Left lung (tissue), 10 donors: ENCODE data around the gene TUBGCP6. TPM values are rescaled to one million over a fixed set of nuclear protein-coding genes. Genes with fewer than 3 reads are reported as not detected.

Experiments used
- ATAC-seq: fragments of 200-7000 bp; cut with Tn5 transposase; one replicate; pipeline ENCODE4 v1.9.1; 2020; ENCODE audit warnings: moderate library complexity
- DNase-seq, 4 donors: peaks; one replicate each; pipeline ENCODE4 v3.0.0-alpha.2; 2013 to 2020
- H3K27ac ChIP-seq, 2 donors: fragments of 200-600 bp; sonication (generic) in 1 of 2; one replicate each; pipeline versions ENCODE4 v1.5.0 to v1.8.0; 2020 to 2021
- H3K27me3 ChIP-seq, 2 donors: fragments of 200-600 bp; sonication (generic) in 1 of 2; one replicate each; pipeline versions ENCODE4 v1.5.0 to v1.8.0; 2020 to 2021
- H3K36me3 ChIP-seq, 2 donors: fragments of 200-600 bp; sonication (generic) in 1 of 2; one replicate each; pipeline versions ENCODE4 v1.5.0 to v1.8.0; 2020 to 2021
- H3K4me1 ChIP-seq, 2 donors: fragments of 200-600 bp; one replicate each; pipeline ENCODE4 v1.8.0; 2021
- H3K4me3 ChIP-seq, 2 donors: fragments of 200-600 bp; sonication (generic) in 1 of 2; one replicate each; pipeline versions ENCODE4 v1.5.0 to v1.8.0; 2020 to 2021; ENCODE audit warnings: mild to moderate bottlenecking in 1 of 2
- H3K9me3 ChIP-seq, 2 donors: fragments of 200-600 bp; sonication (generic) in 1 of 2; one replicate each; pipeline versions ENCODE4 v1.5.0 to v1.8.0; 2020 to 2021
- intact Hi-C, 2 donors: fragments of 100-400 bp; cut with DNase I; formaldehyde crosslinking; loops; one replicate each; pipeline versions ENCODE4 v1.11.2 to v1.14.2; 2022
- polyA plus RNA-seq, 6 donors: library from polyadenylated mRNA; unstranded; fragments of 120-200 nt; gene quantifications; one replicate each; pipeline ENCODE4 v1.2.1, GENCODE V29; 2013; ENCODE audit not compliant: insufficient read length in 6 of 6
- total RNA-seq, 2 donors: library from RNA; stranded (reverse); fragmentation: NEBNext Ultra II Directional; extraction: Animal tissue kit (Norgen Biotek cat#: 25700); gene quantifications; one replicate each; pipeline ENCODE4 v1.2.1, GENCODE V29; 2021
- TF ChIP-seq, protein P1 (sequence below), 2 donors: fragments of 200-600 bp; sonication (generic) in 1 of 2; IDR thresholded peaks; one replicate each; pipeline versions ENCODE4 v1.5.0 to v1.8.0; 2021; ENCODE audit warnings: antibody characterized with exemption in 2 of 2
- donor health status: DM: no; HTN: yes; CAD: no.
- donor health status: DM: no; HTN: no; CAD: no.

The TUBGCP6 gene
- total and polyA plus RNA-seq, 8 donors = 37.2 to 50.1 (median 42.7) TPM

DNA sequence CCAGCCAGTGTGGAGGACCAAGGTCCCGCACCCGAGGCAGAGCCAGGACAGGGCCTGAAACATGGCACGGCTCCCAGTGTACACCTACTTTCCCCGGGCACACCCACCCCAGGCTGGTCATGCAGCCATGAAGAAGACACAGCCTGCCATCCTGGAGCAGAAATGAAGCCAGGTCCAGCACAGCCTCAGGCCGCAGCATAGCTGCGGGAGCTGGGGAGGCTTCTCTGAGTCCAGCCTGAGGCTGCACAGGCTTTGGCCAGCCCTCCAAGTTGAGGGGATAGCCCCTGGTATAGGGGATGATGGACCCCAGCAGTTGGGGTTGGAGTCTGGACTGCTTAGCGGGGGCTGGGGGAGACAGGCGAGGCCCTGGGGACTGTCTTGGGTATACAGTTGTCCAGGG lies 9.1 kb upstream of the TUBGCP6 start:
- Histone ChIP-seq H3K27ac (no peak overlapping the region), H3K9me3 (no peaks in the 10 kb centered on the region), H3K36me3 (no peaks in the 10 kb centered on the region), H3K4me1 (peaks cover 8 to 31% of the 10 kb centered on the region in 2 donors), H3K4me3 (no peak overlapping the region), H3K27me3 (peaks cover 0 to 5% of the 10 kb centered on the region in 2 donors)
- no peak for DNase-seq
- intact Hi-C loops = no loop called here
- ATAC-seq = no peak
- TF ChIP-seq, protein P1, sequence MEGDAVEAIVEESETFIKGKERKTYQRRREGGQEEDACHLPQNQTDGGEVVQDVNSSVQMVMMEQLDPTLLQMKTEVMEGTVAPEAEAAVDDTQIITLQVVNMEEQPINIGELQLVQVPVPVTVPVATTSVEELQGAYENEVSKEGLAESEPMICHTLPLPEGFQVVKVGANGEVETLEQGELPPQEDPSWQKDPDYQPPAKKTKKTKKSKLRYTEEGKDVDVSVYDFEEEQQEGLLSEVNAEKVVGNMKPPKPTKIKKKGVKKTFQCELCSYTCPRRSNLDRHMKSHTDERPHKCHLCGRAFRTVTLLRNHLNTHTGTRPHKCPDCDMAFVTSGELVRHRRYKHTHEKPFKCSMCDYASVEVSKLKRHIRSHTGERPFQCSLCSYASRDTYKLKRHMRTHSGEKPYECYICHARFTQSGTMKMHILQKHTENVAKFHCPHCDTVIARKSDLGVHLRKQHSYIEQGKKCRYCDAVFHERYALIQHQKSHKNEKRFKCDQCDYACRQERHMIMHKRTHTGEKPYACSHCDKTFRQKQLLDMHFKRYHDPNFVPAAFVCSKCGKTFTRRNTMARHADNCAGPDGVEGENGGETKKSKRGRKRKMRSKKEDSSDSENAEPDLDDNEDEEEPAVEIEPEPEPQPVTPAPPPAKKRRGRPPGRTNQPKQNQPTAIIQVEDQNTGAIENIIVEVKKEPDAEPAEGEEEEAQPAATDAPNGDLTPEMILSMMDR (IDR thresholded peaks at IDR 0.05) = no peak

DNA sequence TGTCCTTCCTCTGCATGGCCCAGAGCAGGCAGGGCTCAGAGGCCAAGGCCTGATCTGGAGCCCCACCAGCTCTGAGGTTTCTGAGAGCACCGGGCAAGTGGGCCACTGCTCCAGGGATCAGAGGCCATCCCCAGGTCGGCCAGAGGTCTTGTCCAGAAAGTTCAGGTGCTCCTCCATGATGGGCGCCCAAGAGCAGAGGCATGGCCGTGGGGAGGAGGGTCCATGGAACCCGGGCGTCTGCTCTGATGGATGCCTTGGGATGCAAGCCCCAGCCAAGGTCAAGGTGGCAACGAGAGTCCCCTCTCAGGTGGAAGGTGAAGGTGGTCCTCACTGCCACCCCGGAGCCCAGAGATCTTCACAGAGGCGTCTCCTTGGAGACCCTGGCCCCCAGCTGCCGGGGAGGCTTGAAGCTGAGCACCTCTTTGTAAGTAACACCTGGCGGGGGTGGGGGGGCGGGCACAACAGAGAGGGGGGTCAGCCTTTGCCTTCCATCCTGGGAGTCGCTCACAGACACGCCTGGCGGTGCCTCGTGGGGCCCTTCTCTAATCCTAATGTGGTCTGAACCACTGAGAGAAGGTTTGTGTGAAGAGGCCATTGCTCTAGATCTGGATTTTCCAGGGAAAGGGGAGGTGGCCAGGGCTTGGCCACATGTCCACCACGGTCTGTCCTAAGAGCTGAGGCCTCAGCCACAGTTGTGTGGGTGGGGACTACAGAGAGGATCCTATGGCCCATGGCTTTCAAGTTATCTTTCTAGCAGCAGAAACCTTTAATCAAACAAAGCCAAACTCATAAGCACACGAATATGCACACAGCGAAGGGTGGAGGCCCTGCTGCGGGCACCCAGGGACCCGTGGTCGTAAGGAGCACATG lies 8.5 kb upstream of the TUBGCP6 start:
- TF ChIP-seq, protein P1 (IDR thresholded peaks at IDR 0.05) = no peak
- no peak for DNase-seq

DNA sequence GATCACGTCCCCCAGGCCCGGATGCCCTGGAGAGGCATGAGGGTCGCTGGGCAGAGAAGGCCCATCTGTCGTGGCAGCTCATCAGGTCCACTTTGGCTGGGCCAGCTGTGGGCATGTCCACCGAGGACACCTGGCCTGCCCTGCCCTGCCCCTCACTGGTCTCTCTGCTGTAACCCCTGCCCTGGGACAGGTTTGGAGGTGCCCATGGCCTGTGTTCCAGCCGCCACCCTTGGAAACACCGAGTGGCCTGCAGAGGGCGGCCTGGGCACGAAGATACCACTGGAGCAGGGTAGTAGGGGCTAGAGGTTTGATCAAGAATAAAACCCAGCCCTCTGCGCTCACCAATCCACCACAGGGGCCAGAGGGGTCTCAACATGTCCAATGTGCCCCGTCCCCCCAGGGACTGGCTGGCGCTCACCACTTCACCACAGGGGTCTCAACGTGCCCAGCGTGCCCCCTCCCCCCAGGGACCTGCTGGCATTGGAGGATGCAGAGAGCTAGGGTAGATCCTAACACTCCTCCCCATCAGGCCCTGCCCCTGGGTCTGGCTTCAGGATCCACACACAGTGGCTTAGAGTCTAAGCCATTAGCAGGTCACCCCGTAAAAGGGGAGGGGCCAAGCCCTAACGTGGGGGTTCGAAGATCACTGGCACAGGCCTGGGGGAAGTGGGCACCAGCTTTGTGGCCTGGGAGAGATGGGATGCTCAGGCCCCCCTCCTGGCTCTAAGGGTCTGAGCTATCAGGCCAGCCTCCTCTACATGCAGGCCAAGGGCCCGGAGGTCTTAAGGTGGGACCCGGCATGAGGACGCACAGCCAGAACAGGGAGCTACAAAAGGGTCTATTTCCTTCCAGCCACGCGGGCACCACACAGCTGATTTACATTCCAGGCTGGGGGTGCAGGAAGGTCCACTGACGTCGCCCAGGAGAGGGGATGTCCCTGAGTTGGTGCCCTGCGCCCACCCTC lies 7.5 kb upstream of the TUBGCP6 start:
- Histone ChIP-seq H3K4me3 (peak overlapping the region in 1 of 2 donors; percentile 84), H3K27me3 (no peaks in the 10 kb centered on the region), H3K27ac (peak overlapping the region; percentile 63 to 81), H3K9me3 (no peaks in the 10 kb centered on the region), H3K4me1 (peaks cover 8 to 46% of the 10 kb centered on the region in 2 donors), H3K36me3 (peaks cover 0 to 10% of the 10 kb centered on the region in 2 donors)
- TF ChIP-seq, protein P1 (IDR thresholded peaks at IDR 0.05) = peak; percentile 47 to 75
- intact Hi-C loops = no loop called here
- DNase-seq = peak in 3 of 4 donors; percentile 69 to 93 (median 76)
- ATAC-seq = peak; percentile 81

More for the DNA sequence above, 8.5 kb upstream of the TUBGCP6 start:
- Histone ChIP-seq H3K9me3 (no peaks in the 10 kb centered on the region), H3K4me3 (no peak overlapping the region), H3K27ac (no peak overlapping the region), H3K36me3 (peaks cover 0 to 1% of the 10 kb centered on the region in 2 donors), H3K27me3 (no peaks in the 10 kb centered on the region), H3K4me1 (peaks cover 8 to 38% of the 10 kb centered on the region in 2 donors)
- no peak for ATAC-seq
- intact Hi-C loops = no loop called here

DNA sequence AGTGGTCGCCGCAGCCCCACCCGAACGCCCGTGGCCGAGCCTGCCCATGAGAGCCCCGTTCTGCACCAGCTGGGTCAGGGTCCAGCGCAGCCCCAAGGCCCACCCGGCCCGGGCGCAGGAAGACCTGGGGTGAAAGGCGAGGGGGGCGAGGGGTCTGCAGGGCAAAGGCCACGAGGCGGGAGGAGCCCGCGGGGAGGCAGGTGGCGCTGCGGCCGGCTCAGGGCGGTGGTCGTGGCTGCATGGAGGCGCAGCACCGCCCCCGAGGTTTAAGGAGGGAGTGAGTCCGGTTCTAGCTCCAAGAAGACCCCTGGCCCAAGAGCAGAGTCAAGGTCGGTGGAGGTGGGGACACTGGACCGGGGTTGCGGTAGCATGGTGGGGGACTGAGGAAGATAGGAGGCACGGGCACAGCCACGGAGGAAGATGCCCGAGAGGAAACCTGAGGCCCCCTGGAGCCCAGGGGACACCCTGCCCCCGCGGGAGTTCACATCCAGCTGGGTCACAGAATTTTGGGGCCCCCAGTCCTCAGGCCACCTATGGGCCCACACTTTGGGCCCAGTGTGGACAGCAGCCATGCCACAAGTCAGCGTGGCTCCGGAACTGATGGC lies 6.8 kb upstream of the TUBGCP6 start:
- TF ChIP-seq, protein P1 (IDR thresholded peaks at IDR 0.05) = no peak
- ATAC-seq = peak; percentile 4
- Histone ChIP-seq H3K36me3 (peaks cover 0 to 15% of the 10 kb centered on the region in 2 donors), H3K27me3 (no peaks in the 10 kb centered on the region), H3K4me3 (peak overlapping the region; percentile 45 to 84), H3K4me1 (peaks cover 8 to 51% of the 10 kb centered on the region in 2 donors), H3K27ac (peak overlapping the region; percentile 63 to 81), H3K9me3 (no peaks in the 10 kb centered on the region)
- intact Hi-C loops = no loop called here
- no peak for DNase-seq
